Loucy (cell line): Measurements from ENCODE around the gene DGCR8.

ENCODE experiments used
- CTCF ChIP-seq: fragments of 200-600 bp; sonication (generic); conservative IDR thresholded peaks from 2 replicates; pipeline ENCODE4 v1.5.1; 2014; ENCODE audit warnings: mild to moderate bottlenecking, antibody characterized with exemption, low read length
- EZH2phosphoT487 ChIP-seq: fragments of 200-600 bp; IDR thresholded peaks from 2 replicates; pipeline ENCODE4 v1.6.1; 2018; ENCODE audit warnings: antibody characterized with exemption, mild to moderate bottlenecking, moderate library complexity, borderline replicate concordance

GRCh38 chr22:20152464-20152890, 72.4 kb downstream of the DGCR8 start:
- TF ChIP-seq CTCF = no peak
- TF ChIP-seq EZH2phosphoT487 = no peak
